ENCODE data around the gene TEX261.
"Not testable (repeated sequence)": the region's sequence is repeated elsewhere in the genome, so short reads cannot be mapped to it uniquely, and the experiment has no call there.

The TEX261 gene

GRCh38 chr2:71000780-71001591 lies 6.3 kb upstream of the TEX261 start:
- in situ Hi-C loops (cut with HindIII; ENCODE audit: low sequenced_read_pairs), result no loop called here

- in situ Hi-C loops (cut with HindIII; ENCODE audit: low sequenced_read_pairs), result not testable (repeated sequence)
Observed at GRCh38 chr2:70999931-71000330, 5.3 kb upstream of the TEX261 start.

GRCh38 chr2:70999362-70999761 lies 4.7 kb upstream of the TEX261 start:
- in situ Hi-C loops (cut with HindIII; ENCODE audit: low sequenced_read_pairs), result no loop called here

- in situ Hi-C loops (cut with HindIII; ENCODE audit: low sequenced_read_pairs), result not testable (repeated sequence)
Observed at GRCh38 chr2:70998885-70999284, 4.2 kb upstream of the TEX261 start.

- in situ Hi-C loops (cut with HindIII; ENCODE audit: low sequenced_read_pairs), result no loop called here
Observed at GRCh38 chr2:70995426-70995729, 705 bp upstream of the TEX261 start.

GRCh38 chr2:70994009-70994698 lies 519 bp downstream of the TEX261 start:
- in situ Hi-C loops (cut with HindIII; ENCODE audit: low sequenced_read_pairs), result no loop called here

GRCh38 chr2:70992945-70993853 lies 1.5 kb downstream of the TEX261 start:
- in situ Hi-C loops (cut with HindIII; ENCODE audit: low sequenced_read_pairs), result no loop called here

- in situ Hi-C loops (cut with HindIII; ENCODE audit: low sequenced_read_pairs), result no loop called here
Observed at GRCh38 chr2:70991742-70992141, 2.9 kb downstream of the TEX261 start.

GRCh38 chr2:70991142-70991541 lies 3.5 kb downstream of the TEX261 start:
- in situ Hi-C loops (cut with HindIII; ENCODE audit: low sequenced_read_pairs), result no loop called here

- in situ Hi-C loops (cut with HindIII; ENCODE audit: low sequenced_read_pairs), result no loop called here
Observed at GRCh38 chr2:70990216-70990615, 4.5 kb downstream of the TEX261 start.

- in situ Hi-C loops (cut with HindIII; ENCODE audit: low sequenced_read_pairs), result loop anchor here (5.0 kb wide), 1 partner anchor 47 kb away; no protein-coding TSS in a partner anchor
Observed at GRCh38 chr2:70988726-70989648, 5.7 kb downstream of the TEX261 start.

- in situ Hi-C loops (cut with HindIII; ENCODE audit: low sequenced_read_pairs), result loop anchor here (5.0 kb wide), 1 partner anchor 46 kb away; no protein-coding TSS in a partner anchor
Observed at GRCh38 chr2:70988151-70988550, 6.5 kb downstream of the TEX261 start.

GRCh38 chr2:70987386-70987785 lies 7.3 kb downstream of the TEX261 start:
- in situ Hi-C loops (cut with HindIII; ENCODE audit: low sequenced_read_pairs), result loop anchor here (5.0 kb wide), 1 partner anchor 45 kb away; no protein-coding TSS in a partner anchor

GRCh38 chr2:70986499-70987189 lies 8.0 kb downstream of the TEX261 start:
- in situ Hi-C loops (cut with HindIII; ENCODE audit: low sequenced_read_pairs), result loop anchor here (5.0 kb wide), 1 partner anchor 44 kb away; no protein-coding TSS in a partner anchor

- in situ Hi-C loops (cut with HindIII; ENCODE audit: low sequenced_read_pairs), result loop anchor here (5.0 kb wide), 1 partner anchor 44 kb away; no protein-coding TSS in a partner anchor
Observed at GRCh38 chr2:70985956-70986355, 8.7 kb downstream of the TEX261 start.

GRCh38 chr2:70985283-70985688 lies 9.4 kb downstream of the TEX261 start:
- in situ Hi-C loops (cut with HindIII; ENCODE audit: low sequenced_read_pairs), result loop anchor here (5.0 kb wide), 1 partner anchor 43 kb away; no protein-coding TSS in a partner anchor

GRCh38 chr2:70984576-70985282 lies 9.9 kb downstream of the TEX261 start:
- in situ Hi-C loops (cut with HindIII; ENCODE audit: low sequenced_read_pairs), result loop anchor here (5.0 kb wide), 1 partner anchor 42 kb away; no protein-coding TSS in a partner anchor

- in situ Hi-C loops (cut with HindIII; ENCODE audit: low sequenced_read_pairs), result no loop called here
Observed at GRCh38 chr2:70984228-70984575, 10.5 kb downstream of the TEX261 start.

Measured in DLD1 (cell line).